Upper lobe of right lung (tissue), 1 donor: ENCODE measurements around the gene EGF. TPM values are rescaled to one million over a fixed set of nuclear protein-coding genes. Genes with fewer than 3 reads are reported as not detected.

Source experiments
- ATAC-seq: fragments of 200-7000 bp; cut with Tn5 transposase; one replicate; pipeline ENCODE4 v1.9.1; 2020; ENCODE audit warnings: mild to moderate bottlenecking, moderate library complexity
- DNase-seq: peaks from one replicate; pipeline ENCODE4 v3.0.0-alpha.2; 2020
- H3K27ac ChIP-seq: fragments of 200-600 bp; one replicate; pipeline ENCODE4 v1.8.0; 2022
- H3K27me3 ChIP-seq: fragments of 200-600 bp; one replicate; pipeline ENCODE4 v1.8.0; 2022; ENCODE audit warnings: mild to moderate bottlenecking
- H3K36me3 ChIP-seq: fragments of 200-600 bp; one replicate; pipeline ENCODE4 v1.8.0; 2022
- H3K4me1 ChIP-seq: fragments of 200-600 bp; one replicate; pipeline ENCODE4 v1.8.0; 2022
- H3K4me3 ChIP-seq: fragments of 200-600 bp; one replicate; pipeline ENCODE4 v1.8.0; 2022; ENCODE audit warnings: mild to moderate bottlenecking
- H3K9me3 ChIP-seq: fragments of 200-600 bp; one replicate; pipeline ENCODE4 v1.8.0; 2022
- CTCF ChIP-seq: fragments of 200-600 bp; IDR thresholded peaks from one replicate; pipeline ENCODE4 v1.8.0; 2022; ENCODE audit warnings: antibody characterized with exemption
- intact Hi-C: fragments of 100-400 bp; cut with DNase I; formaldehyde crosslinking; loops from one replicate; pipeline ENCODE4 v1.11.0; 2022
- total RNA-seq: library from RNA; stranded (reverse); fragmentation: NEBNext Ultra II Directional; extraction: Animal tissue kit (Norgen Biotek cat#: 25700); gene quantifications from one replicate; pipeline ENCODE4 v1.2.1, GENCODE V29; 2021
- donor health status: DM: no; HTN: yes; CAD: no; lungs with severe emphysema.

The EGF gene
- total RNA-seq, 1 donor from 2014 or later, result 2.4 TPM

GRCh38 chr4:110019153-110019552 is 106.5 kb downstream of the EGF start:
- Histone ChIP-seq H3K27ac (no peak overlapping the region), H3K9me3 (no peaks in the 10 kb centered on the region), H3K4me1 (no peaks in the 10 kb centered on the region), H3K4me3 (no peak overlapping the region), H3K36me3 (no peaks in the 10 kb centered on the region), H3K27me3 (peaks cover 7% of the 10 kb centered on the region)
- intact Hi-C loops, result no loop called here
- DNase-seq (no peak), ATAC-seq (no peak)
- no peak for TF ChIP-seq CTCF

GRCh38 chr4:110020139-110020538 is 107.5 kb downstream of the EGF start:
- ATAC-seq, result no peak
- Histone ChIP-seq H3K27me3 (peaks cover 3% of the 10 kb centered on the region), H3K36me3 (no peaks in the 10 kb centered on the region), H3K9me3 (no peaks in the 10 kb centered on the region), H3K4me3 (no peak overlapping the region), H3K4me1 (no peaks in the 10 kb centered on the region), H3K27ac (no peak overlapping the region)
- no peak for DNase-seq
- TF ChIP-seq CTCF, result no peak
- intact Hi-C loops, result no loop called here

GRCh38 chr4:110020646-110021443 is 108.2 kb downstream of the EGF start:
- ATAC-seq (no peak), DNase-seq (no peak)
- intact Hi-C loops, result no loop called here
- H3K4me1 ChIP-seq, result no peaks in the 10 kb centered on the region
- no peak overlapping the region for H3K27ac ChIP-seq
- no peaks in the 10 kb centered on the region for H3K36me3 ChIP-seq
- no peak overlapping the region for H3K4me3 ChIP-seq
- no peak for TF ChIP-seq CTCF
- H3K27me3 ChIP-seq, result peaks cover 3% of the 10 kb centered on the region
- no peaks in the 10 kb centered on the region for H3K9me3 ChIP-seq

GRCh38 chr4:110022457-110022856 is 109.8 kb downstream of the EGF start:
- H3K9me3 ChIP-seq, result no peaks in the 10 kb centered on the region
- H3K4me1 ChIP-seq, result no peaks in the 10 kb centered on the region
- H3K4me3 ChIP-seq, result no peak overlapping the region
- intact Hi-C loops, result no loop called here
- H3K36me3 ChIP-seq, result no peaks in the 10 kb centered on the region
- no peak for TF ChIP-seq CTCF
- DNase-seq (no peak), ATAC-seq (no peak)
- H3K27ac ChIP-seq, result no peak overlapping the region
- H3K27me3 ChIP-seq, result peaks cover 12% of the 10 kb centered on the region

- Histone ChIP-seq H3K27me3 (peaks cover 20% of the 10 kb centered on the region), H3K4me3 (no peak overlapping the region), H3K4me1 (no peaks in the 10 kb centered on the region), H3K27ac (no peak overlapping the region), H3K9me3 (no peaks in the 10 kb centered on the region), H3K36me3 (no peaks in the 10 kb centered on the region)
- intact Hi-C loops, result no loop called here
- no peak for TF ChIP-seq CTCF
- ATAC-seq (no peak), DNase-seq (no peak)
Observed at GRCh38 chr4:110025056-110025455, 112.4 kb downstream of the EGF start.
